DMS153 treated with DMSO at 0.1 percent for 48 hours (cell line): Measurements from ENCODE around the gene POU2F2.

Source experiments
- DNase-seq: peaks from one replicate; lab custom pipeline; 2025; ENCODE audit not compliant: unreplicated experiment; lab: John Stamatoyannopoulos, UW

POU2F2 gene

DNA sequence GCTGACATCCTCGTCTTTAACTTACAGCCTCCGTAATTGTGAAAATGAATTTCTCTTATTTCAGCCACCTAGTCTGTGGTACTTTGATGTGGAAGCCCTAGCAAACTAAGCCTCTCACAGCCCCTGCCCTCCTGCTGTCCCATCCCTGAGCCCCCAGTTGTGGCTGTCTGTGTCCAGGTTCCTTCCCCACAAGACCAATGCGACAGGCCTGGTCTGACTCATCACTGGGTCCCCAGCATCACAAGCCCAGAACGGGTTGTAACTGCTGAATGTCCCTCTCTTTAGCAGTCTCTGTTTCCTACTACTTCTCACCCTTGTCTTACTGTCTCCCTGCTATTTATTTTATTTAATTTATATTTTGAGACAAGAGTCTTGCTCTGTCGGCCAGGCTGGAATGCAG is 5.7 kb downstream of the POU2F2 start:
- DNase-seq = no peak

DNA sequence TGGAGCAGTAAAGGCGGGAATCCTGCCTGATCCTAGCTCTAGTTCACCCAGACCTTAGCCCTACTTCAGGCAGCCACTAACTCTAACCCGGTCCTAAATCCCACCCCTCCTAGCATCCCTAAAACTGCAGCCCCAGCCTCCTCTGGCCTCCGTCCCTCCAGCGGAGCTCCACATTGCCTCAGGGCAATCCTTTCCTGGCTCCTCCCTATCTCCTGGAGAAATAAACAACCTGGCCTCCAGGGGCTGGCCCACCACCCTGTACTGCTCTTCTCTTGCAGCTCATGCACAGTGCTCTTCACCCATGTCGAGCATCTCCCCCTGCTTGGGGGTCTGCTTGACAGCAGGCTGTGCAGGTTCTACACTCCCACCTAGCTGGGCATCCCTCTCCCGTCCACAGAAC is 6.7 kb downstream of the POU2F2 start:
- no peak for DNase-seq

DNA sequence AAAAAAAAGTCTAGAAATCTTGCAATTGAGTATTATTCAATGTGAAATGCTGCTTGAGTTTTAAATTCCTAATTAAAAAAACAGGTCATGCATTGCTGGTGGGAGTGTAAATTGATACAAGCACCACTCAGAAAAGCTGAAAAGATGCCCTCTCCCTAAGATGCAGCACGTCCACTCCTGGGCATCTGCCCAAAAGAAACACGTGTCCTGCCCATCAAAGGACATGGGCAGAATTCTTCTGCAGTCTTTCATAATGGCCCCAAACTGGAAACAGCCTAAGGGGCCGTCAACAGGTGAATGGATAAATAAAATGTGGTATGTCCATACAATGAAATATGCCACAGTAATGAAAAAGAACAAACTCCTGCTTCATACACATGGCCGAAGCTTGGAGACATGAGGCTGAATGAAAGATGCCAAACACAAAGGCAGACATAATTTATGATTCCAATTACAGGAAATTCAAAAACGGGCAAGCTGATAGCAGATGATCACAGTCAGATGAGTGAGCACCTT is 7.8 kb downstream of the POU2F2 start:
- no peak for DNase-seq

DNA sequence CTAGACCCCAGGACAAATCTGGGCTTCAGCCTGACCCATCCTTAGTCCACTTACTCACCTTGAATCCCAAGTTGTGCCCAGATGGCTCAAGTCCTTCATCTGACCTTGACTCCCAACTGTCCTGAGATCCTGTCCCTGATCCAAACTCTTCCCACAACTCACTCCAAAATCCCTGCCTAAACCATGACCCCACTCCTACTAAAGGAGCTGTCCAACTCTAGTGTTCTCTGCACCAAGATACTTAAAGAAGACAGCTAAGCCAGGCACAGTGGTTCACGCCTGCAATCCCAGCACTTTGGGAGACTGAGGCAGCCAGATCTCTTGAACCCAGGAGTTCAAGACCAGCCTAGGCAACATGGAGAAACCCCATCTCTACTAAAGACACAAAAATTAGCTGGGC is 8.5 kb downstream of the POU2F2 start:
- DNase-seq = no peak

DNA sequence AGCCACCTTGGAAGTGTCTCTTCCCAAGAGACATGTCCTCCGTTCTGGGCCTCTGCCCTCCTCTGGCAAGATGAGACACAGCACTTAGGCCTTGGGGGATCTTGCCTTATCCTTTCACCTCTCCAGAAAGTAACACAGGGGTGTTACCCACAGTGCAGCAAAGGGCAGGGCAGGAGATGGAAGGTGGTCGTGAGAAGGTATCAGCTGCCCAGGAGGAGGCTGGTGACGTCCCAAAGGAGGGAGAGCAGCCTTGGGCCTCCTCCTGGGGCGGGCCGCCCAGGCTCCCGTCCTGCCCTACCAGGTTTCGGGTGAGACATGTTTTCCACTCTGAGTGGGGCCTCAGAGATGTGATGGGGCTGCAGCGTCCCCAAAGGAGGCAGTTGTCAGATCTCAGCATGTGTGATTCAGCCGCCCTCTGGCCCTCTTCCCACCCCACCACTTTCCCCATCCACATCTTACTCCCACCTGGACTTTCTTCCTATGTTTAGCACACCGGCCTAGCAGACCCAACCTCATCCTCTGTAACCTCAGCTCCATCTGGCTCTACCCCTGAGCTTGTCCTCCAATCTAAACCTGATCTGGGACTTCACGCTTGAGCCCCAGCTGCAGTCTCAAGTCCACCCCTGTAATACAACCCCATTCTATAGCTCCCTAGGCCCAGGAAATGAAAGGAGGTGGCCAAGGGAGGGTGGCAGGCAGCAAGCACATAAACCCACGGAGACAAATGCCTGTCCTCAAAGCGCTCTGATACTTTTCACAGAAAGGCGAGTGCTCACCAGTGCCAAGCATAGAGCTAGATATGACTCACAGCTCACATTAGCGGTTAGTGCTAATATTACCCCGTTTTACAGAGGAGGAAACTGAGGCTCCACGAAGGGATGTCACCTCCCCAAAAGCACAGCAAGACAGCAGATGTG is 9.3 kb downstream of the POU2F2 start:
- DNase-seq = no peak

DNA sequence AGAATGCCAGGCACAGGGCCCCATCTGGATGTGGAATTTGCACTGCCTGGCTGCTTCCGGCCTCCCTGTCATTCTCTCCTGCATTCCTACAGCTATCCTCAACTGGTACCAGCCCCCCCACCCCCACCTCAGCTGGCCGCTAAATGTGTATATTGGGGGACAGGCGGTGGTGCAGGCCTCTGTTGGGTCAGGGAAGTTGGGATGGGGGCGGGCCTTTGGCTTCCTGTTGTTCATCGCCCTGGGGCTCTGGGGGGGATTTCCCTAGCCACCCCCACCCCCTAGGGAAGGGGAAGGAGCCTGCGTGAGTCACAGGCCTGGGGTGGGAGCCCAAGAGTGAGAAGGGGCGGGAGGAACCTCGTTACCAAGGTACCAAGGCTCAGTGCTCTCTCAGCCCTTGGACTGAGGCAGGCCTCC is 10.6 kb downstream of the POU2F2 start:
- DNase-seq = no peak

DNA sequence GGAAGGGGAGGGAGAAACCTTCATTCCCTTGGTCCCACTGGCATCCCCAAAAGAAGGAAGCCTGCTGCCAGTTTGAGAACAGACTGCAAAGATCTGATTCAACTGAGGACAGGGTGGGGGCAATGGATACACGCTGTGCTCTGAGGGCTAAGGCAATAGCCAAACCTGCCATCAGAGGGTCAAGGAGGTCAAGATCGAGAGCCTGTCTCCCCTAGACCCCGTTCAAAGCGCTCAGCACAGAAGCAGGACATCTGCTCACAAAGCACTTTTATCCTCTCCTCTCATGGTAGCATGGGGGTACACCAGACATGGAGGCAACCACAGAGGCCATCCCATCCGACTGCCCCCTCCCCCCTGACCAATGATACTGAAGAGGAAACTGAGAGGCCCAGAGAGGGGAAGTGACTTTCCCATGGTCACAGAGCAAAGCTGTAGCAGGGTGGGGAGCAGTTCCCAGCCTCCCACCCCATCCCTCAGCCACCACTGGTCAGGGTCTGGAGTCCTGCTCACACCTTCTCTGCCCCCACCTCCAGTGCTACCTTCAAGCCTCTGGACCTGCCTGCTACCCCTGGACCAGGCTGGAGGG is 11.1 kb downstream of the POU2F2 start:
- DNase-seq = no peak

DNA sequence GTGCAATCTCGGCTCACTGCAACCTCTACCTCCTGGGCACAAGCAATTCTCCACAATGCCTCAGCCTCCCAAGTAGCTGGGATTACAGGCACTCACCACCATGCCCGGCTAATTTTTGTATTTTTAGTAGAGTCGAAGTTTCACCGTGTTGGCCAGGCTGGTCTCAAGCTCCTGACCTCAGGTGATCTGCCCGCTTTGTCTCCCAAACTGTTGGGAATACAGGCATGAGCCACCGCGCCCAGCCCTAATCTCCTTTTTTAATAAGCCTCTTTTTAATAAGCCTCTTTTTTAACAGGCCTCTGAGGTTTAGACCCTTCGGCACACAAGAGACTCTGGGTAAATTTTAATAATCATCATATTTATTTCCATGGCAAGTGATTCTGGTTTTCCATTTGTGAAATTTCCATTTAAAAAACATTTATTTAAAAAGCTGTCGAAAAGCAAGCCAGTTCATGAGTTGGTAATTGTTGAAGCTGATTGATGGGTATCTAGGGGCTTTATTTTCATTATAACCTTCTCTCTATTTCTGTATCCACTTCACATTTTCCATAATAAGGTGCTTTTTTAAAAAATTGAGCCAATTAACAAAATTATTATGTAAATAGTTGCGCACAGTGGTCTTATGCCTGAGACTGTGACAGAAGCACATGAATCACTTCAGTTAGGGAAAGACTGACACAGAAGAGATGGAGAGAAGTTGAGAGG is 11.8 kb downstream of the POU2F2 start:
- DNase-seq = no peak

DNA sequence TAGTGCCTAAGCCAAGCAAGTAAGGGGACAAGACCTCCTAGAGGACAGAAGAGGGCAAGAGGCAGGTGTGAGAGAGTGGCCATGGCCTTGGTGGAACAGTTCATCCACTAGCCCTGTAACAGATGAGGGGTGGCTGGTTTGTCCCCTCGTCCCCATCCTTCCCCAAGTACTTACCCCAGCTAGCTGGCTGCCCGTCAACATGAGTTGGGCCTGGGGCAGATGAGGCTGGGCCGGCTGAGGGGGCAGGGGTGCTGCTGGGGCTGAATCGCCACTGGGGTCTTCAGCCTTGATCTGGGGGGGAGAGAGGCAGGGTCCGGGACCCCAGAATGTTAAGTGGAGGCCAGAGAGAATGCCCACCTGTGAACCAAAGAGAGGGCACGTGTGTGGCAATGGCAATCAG is 15.2 kb downstream of the POU2F2 start:
- DNase-seq = no peak

DNA sequence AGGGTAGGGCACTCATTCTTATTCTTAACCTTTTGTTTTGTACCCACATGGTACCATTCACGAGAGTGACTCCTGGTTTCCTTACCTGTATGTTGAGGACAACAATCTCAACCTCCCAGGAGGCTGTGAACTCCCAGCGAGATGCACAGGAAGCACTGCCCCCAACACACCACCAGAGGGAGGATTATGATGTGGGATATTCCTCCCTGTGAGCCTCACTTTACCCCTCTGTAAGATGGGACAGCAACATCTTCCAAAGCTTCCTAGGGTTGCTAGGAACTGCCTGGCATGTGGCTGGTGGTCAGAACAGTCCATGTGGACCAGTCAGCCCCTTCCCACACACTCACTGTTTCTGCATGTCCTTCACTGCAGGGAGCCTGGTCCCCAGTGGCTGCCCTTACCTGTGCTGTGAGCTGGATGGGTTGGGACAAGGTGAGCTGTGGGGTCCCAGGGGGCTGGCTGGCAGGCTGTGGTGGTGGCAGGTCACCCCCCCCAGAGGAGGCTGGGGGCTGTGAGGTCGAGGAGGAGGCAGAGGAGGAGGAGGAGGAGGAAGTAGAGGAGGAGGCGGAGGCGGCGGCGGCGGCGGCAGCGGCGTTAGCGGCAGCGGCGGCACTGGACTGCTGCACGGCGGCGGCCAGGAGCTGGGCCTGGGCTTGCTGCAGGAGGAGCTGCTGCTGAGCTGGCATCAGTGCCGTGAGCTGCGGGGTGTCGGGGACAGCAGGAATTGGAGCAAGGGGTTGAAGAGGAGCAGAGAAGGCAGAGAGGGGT is 15.8 kb downstream of the POU2F2 start:
- no peak for DNase-seq

DNA sequence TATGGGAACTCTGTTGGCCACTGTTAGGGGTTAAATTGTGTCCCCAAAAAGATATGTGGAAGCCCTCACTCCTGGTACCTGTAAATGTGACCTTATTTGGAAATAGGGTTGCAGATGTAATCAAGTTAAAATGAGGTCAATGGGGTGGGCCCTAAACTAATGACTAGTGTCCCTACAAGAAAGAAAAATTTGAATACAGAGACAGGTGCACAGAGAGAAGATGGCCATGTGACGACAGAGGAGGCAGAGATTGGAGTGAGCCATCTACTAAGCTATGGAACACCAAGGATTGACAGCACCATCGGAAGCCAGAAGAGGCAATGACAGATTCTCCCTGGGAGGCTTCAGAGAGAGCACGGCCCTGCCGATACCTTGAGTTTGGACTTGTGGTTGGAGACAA is 16.5 kb downstream of the POU2F2 start:
- no peak for DNase-seq

DNA sequence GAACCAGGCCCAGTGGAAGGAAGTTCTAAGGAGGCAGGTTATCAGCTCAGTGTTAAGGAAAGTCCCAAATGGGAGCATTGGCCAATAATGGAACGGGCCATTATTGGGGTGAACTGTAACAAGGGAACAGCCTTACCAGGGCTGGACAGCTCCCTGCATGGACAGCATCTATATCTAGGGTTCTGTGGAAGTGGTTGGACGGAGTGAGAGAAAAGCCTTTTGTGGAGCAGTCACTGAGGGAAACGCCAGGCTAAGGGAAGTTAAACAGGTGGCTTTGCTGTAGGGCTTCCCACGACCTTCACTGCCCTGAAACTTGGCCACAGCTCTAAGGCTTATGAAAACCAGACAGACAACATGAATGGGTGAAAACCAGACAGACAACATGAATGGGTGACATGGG is 17.0 kb downstream of the POU2F2 start:
- no peak for DNase-seq

DNA sequence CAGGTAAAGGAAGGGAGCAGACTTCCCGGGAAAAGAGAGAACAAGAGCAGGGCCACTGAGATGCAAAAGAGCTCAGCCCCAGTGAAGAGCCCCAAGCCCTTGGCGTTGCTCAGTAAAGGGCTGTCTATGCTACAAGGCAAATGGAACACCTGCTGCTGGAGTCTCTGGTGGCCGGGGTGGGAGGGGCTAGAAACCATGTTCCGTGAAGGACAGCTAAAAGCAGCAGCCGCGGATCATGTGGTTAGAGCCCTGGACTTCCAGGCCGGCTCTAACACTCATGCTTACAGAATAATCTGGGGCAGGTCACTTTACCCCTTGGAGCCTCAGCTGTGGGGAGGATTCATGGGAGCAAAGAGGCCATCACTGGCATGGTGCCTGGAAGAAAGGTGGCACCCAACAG is 17.8 kb downstream of the POU2F2 start:
- DNase-seq = peak; percentile 85

DNA sequence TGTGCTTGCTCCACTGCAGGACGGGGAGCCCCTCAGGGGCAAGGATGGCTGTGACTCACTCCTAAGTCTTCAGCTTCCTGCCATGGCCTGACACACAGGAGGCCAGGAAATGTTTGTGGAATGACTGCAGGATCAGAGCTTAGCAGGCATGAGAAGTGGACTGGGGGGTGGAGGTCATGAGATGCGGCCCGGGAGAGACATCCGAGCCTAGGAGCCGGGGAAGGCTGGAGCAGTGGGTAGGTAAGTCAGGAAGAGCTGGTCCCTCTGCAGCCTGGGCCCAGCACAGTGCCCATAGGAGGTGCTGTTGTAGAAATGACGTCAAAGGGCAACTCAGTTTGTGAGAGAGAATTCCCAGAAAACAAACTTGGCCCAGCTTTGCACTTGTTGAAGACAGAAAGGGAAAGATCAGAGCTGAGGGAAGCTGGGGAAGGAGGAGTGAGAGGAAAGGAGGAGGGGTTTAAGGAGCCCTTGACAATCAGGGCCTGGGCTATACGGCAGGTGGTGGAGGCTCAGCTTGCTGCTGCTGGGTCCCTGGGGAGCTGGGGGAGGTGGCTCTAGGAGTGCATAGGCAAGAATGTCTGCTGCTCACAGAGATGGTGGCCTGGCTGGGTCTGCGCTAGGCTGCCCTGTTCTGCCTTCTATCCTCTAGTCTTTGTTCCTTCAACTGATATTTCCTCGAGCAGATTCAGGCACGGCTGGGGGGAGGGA is 18.5 kb downstream of the POU2F2 start:
- DNase-seq = peak; percentile 82

DNA sequence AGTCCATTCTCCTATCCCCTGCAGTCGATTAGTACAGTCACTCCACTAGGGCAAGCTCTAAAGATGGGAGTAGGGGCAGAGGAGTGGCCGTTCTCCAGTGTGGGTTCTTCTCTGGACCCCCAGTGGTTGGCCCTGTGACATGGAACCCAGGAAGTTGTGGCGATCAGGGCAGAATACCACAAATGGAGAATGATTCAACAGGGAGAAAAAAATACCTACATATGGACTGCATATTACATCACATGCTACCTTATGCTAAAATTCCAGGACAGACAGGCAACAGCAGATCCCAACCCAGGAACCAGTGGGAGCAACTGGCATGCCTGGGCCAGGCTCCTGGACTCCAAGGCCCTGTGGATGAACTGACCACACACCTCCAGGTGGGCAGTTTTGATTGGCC is 20.4 kb downstream of the POU2F2 start:
- DNase-seq = no peak

DNA sequence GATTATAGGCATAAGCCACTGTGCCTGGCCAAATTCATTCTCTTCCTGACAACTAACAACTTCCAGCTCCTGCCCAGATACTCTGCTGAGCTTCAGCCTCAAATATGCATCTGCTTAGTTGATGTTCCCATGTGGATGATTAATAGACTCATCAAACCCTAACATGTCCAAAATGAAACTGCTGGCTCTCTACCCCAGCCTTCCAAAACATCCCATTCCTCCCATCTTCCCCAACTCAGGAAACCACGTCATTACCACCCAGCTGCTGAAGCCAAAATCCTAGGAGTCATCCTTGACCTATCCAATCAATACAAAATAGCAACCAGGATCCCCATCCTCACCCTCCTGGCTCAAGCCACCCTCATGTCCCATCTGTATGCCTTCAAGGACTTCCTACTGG is 20.9 kb downstream of the POU2F2 start:
- no peak for DNase-seq

DNA sequence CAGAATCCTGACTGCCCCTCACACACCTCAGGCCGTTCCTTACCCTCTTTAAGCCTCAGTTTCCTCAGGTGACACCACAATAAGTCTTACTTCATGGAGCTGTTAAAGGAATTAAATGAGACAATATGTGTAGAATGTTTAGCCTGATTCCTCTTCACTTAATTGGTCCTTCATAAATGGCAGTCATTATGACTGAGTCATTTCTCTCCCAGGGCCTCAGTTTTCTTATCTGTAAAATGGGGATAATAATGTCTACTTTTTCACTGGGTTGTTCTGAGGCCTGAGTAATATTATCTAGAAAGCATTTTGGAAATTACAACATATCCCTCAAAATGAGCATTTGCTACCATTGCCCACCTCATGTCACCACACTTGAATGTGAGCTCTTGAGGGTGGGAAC is 21.6 kb downstream of the POU2F2 start:
- DNase-seq = no peak

DNA sequence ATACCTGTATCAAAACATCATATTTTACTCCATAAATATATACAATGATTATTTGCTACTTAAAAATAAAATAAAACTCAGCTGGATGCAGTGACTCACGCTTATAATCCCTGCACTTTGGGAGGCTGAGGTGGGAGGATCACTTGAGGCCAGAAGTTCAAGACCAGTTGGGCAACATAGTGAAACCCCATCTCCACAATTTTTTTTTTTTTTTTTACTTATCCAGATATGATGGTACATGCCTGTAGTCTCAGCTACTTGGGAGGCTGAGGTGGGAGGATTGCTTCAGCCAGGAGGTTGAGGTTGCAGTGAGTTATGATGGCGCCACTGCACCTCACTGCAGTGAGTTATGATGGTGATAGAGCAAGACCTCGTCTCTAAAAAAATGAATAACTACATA is 22.4 kb downstream of the POU2F2 start:
- DNase-seq = no peak

DNA sequence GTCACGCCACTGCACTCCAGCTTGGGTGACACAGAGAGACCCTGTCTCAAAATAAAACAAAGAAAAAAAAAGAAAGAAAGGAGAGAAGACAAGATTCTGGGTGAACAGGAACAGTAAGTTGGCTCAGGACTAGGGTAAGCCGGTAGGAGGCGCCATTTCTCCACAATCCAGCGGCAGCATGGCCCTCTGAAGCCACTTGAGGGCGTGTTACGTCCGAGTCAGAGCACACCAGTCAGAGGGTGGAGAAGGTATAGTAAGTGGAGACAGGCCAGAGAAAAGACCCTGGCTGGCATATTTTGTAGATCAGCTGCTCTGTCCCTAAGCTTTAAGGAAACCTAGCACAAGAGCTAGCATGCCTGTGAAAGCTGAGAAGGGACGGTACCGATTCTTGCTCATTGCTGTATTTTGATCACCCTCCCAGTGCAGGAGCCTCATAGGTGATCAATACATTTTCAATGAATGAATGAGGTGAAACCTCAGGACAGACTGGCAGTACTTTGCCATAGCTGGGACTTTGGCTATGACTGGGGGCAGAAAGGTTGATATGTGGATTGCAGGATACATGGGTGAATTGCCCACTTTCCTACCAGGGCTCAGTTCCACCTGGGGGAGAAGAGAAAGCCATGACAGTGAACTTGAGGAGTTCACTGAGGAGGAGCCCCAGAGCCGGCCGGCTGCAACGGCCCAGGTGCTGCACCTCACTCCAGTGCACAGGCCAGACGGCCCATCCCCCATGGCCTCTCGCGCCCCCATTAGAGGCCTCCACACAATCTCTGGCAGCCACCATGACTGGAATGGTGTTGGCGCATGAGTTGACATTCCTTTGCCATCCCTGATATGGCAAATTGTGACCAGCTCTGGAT is 23.5 kb downstream of the POU2F2 start:
- DNase-seq = peak; percentile 95

DNA sequence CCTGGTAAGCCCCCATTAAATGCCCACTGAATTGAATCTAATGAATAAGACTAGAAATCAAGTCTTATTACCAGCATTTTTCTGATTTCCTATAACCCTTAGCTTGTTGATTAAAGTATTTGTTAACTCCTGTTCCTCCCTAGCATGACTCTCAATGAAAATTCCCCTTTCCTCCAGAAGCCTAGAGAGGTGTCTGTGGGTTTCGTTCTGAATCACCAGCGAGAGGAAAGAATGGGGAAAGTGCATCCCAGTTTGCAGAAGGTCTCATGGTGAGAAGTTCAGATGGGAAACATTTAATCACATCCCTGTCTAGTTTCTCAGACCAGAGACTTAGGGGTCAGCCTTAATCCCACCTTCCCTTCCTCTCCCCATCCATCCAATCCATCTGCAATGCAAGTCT is 26.9 kb downstream of the POU2F2 start:
- no peak for DNase-seq
